Transverse colon (tissue), 4 donors: ENCODE measurements around the gene ZNF681.

ENCODE experiments used
- CTCF ChIP-seq, 5 experiments: fragments of 200-600 bp in 3 of 5; fragments of 450-650 bp in 2 of 5; sonication (generic) in 3 of 5; IDR thresholded peaks; 1 replicate in 2 of 5; 2 replicates in 3 of 5; pipeline ENCODE4 v1.5.1; 2016 to 2017; ENCODE audit warnings: antibody characterized with exemption in 5 of 5, inconsistent platforms in 3 of 5, mild to moderate bottlenecking in 2 of 5, moderate library complexity in 1 of 5
- EP300 ChIP-seq: sonication (generic); formaldehyde crosslinking; IDR thresholded peaks from one replicate; pipeline ENCODE4 v1.6.1; 2017; ENCODE audit warnings: antibody characterized with exemption, low read depth
- POLR2A ChIP-seq: fragments of 450-650 bp; IDR thresholded peaks from one replicate; pipeline ENCODE4 v1.6.1; 2016; ENCODE audit warnings: antibody characterized with exemption, mild to moderate bottlenecking, moderate library complexity
- POLR2AphosphoS5 ChIP-seq, 3 donors: sonication (generic); formaldehyde crosslinking; IDR thresholded peaks; one replicate each; pipeline ENCODE4 v1.6.1; 2016; ENCODE audit warnings: antibody characterized with exemption in 3 of 3

GRCh38 chr19:23716792-23717191, 41.9 kb downstream of the ZNF681 start:
- TF ChIP-seq EP300 (no peak), CTCF (IDR thresholded peaks at IDR 0.05) (no peak), POLR2A (no peak), POLR2AphosphoS5 (IDR thresholded peaks at IDR 0.05) (no peak)
